Mucosa of rectum (tissue), 2 donors: Measurements from ENCODE around the gene AP1G2.

Experiments
- H3K27ac ChIP-seq, 2 donors: one replicate each; pipeline ENCODE4 v1.7.0; 2013; ENCODE audit warnings: inconsistent platforms in 2 of 2, low read depth in 2 of 2, low read length in 2 of 2
- H3K27me3 ChIP-seq, 2 donors: one replicate each; pipeline ENCODE4 v1.7.0; 2013; ENCODE audit warnings: low read length in 2 of 2; ENCODE audit not compliant: control insufficient read depth in 2 of 2, insufficient read depth in 2 of 2
- H3K36me3 ChIP-seq, 2 donors: one replicate each; pipeline ENCODE4 v1.7.0; 2013; ENCODE audit warnings: low read length in 2 of 2; ENCODE audit not compliant: control insufficient read depth in 2 of 2, insufficient read depth in 2 of 2
- H3K4me1 ChIP-seq, 2 donors: one replicate each; pipeline ENCODE4 v1.7.0; 2013; ENCODE audit warnings: low read length in 2 of 2, mild to moderate bottlenecking in 1 of 2; ENCODE audit not compliant: control insufficient read depth in 2 of 2, insufficient read depth in 2 of 2
- H3K4me3 ChIP-seq, 2 donors: one replicate each; pipeline ENCODE4 v1.7.0; 2013; ENCODE audit warnings: low read length in 2 of 2
- H3K9ac ChIP-seq, 2 donors: one replicate each; pipeline ENCODE4 v1.7.0; 2013; ENCODE audit warnings: low read length in 2 of 2, low read depth in 1 of 2, mild to moderate bottlenecking in 1 of 2
- H3K9me3 ChIP-seq, 2 donors: one replicate each; pipeline ENCODE4 v1.7.0; 2013; ENCODE audit warnings: low read length in 2 of 2; ENCODE audit not compliant: control insufficient read depth in 2 of 2
- donor health status: healthy.
- donor health status: Normal muscosa, but diverticular disease.

Gene AP1G2

DNA sequence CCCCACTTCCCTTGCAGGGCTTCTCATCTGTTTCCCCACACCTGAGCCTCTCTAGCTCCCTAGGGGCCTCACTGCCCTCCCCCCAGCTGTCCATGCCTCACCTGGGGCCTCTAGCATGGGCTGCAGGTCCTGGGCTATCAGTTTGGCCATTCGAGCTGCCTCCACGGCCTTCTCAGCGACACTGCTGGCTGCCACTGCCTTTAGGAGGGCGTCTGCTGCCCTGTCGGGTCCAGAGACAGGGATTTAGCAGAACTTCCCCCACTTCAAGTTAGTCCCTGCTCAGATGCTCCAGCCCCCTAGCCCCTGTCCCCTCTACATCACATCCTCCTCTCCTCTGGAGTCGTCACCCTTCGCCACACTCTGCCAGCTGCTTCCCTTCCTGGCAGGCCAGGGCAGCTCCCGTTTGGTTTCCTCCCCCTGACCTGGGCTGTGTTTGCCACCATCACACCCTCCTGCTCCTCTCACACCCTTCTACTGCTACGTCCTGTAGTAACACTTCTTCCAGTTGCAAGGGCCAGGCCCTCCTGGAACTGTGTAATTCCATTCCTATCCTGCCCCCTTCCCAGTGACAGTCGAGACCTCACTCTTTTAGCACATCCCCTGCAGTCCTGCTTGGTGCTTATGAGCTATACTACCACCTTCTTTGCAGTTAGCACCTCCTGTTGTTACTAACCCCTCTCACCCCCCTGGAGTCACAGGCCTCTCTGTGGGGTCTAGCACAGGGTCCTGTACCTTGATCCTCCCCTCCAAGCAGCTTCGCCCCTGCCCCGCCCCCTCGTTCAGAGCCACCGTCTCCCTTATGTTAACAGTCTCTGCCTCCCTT is 4.3 kb upstream of the AP1G2 start:
- Histone ChIP-seq H3K4me3 (no peak overlapping the region), H3K27ac (no peak overlapping the region), H3K9me3 (no peaks in the 10 kb centered on the region), H3K9ac (no peak overlapping the region), H3K36me3 (no peaks in the 10 kb centered on the region), H3K27me3 (peaks cover 21% of the 10 kb centered on the region in 2 donors), H3K4me1 (peaks cover 8 to 16% of the 10 kb centered on the region in 2 donors)

DNA sequence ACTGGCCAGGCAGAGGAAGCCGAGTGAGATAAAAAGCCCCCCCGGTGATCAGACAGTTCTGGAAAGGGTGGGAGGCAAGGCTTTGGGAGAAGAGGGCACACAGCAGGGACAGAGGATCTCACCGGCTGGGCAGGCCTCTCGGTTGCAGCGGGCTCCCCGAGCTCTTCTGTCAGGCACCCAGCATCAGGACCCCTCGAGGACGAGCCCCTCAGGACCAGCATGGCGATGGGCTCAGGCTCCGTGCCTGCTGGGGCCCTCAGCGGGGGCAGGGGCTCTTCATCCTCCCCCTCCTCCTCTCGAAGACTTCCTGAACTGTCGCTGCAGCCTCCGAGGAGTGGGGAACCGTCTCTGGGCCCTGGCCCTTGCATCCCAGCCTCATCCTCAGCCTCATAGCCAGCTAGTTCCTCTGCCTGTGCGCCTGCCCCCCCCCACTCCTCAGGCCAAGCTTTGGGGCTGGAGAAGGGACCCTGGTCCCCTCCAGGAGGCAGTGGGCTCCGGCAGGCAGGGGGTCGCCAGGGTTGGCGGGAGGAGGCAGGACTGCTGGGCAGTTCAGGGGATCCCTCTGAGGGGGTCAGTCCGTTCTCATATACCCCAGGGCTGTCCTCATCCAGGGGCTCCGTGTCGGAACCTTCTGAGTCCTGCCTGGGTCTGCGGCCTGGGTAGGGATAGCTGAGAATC is 3.4 kb upstream of the AP1G2 start:
- H3K27me3 ChIP-seq: peaks cover 11 to 16% of the 10 kb centered on the region in 2 donors
- peaks cover 15 to 18% of the 10 kb centered on the region in 2 donors for H3K4me1 ChIP-seq
- no peak overlapping the region for H3K4me3 ChIP-seq
- no peak overlapping the region for H3K9ac ChIP-seq
- no peak overlapping the region for H3K27ac ChIP-seq
- H3K36me3 ChIP-seq: peaks cover 0 to 2% of the 10 kb centered on the region in 2 donors
- H3K9me3 ChIP-seq: no peaks in the 10 kb centered on the region

- H3K4me1 ChIP-seq: peaks cover 15 to 18% of the 10 kb centered on the region in 2 donors
- H3K4me3 ChIP-seq: no peak overlapping the region
- no peaks in the 10 kb centered on the region for H3K9me3 ChIP-seq
- H3K36me3 ChIP-seq: peaks cover 6 to 16% of the 10 kb centered on the region in 2 donors
- H3K9ac ChIP-seq: no peak overlapping the region
- H3K27me3 ChIP-seq: peaks cover 3 to 9% of the 10 kb centered on the region in 2 donors
- no peak overlapping the region for H3K27ac ChIP-seq
These were observed 2.0 kb upstream of the AP1G2 start for GRCh38 chr14:23569443-23570151.

DNA sequence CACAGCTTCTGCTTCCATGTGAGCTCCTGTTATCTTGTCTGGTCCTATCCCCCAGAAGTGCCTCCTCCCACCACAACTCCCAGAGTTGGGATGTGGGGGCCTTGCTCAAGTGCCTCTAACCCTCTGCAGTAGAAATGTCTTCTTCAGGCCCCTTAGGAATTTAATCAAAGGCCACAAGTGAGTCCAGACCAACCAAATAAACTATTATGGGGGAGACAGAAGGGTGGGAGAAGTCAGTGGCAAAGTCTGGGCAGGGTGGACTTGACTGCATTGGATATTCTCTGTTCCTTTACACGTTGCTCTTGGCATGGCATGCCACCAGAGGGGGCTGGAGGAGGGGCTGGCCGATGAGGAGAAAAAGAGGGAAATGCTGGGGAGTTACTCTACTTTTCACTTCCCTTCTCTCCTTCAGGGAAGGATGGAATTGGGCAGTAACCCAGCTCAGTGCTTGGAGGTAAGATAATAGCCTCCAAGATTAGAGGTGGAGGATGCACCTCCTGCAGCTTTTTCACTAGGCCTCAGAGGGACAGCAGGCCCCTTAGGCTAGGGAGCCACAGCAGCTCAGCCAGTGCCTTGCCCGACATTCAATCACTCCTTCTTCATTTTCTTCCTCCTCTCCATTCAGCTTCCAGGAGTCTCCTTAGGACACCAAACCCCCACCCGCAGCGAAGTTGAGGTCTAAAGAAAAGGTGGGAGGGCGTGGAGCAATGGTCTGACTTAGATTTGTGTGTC is 1.2 kb upstream of the AP1G2 start:
- Histone ChIP-seq H3K36me3 (peaks cover 11 to 23% of the 10 kb centered on the region in 2 donors), H3K27me3 (peaks cover 3 to 8% of the 10 kb centered on the region in 2 donors)

DNA sequence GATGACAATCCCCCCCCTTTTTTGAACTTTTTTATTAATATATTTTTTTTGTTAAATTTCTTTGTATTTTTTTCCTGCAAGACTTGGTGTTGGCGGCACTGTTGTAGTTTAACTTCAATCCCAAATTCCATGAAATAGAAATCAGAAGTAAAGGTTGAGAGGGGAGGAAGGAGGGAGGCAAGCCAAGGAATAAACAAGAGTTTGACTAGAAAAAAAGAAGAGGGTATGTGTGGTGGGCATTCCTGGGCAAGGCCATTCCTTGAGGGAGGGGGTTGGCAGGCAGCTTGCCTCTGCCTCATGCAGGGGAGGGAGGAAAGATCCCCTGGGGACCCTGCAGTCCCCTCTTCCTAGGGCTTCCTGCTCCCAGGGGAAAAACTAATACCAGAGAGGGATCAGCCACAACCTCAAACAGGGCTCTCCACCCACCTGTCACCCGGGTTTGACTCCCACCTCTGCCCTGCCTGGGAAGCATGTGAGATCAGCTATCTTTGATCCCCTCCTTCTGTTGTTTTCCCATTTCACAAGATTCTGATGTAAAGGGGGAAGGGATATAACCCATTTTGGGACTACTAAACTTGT is 519 bp upstream of the AP1G2 start:
- Histone ChIP-seq H3K36me3 (peaks cover 17 to 30% of the 10 kb centered on the region in 2 donors), H3K9ac (peak overlapping the region; percentile 81 to 84), H3K4me1 (peaks cover 15 to 18% of the 10 kb centered on the region in 2 donors), H3K27me3 (peaks cover 0 to 8% of the 10 kb centered on the region in 2 donors), H3K4me3 (peak overlapping the region; percentile 87 to 94), H3K27ac (peak overlapping the region; percentile 82 to 88), H3K9me3 (no peaks in the 10 kb centered on the region)

More for the DNA sequence above, 1.2 kb upstream of the AP1G2 start:
- Histone ChIP-seq H3K4me1 (peaks cover 15 to 18% of the 10 kb centered on the region in 2 donors), H3K4me3 (no peak overlapping the region), H3K27ac (no peak overlapping the region), H3K9me3 (no peaks in the 10 kb centered on the region), H3K9ac (peak overlapping the region in 1 of 2 donors; percentile 81)

DNA sequence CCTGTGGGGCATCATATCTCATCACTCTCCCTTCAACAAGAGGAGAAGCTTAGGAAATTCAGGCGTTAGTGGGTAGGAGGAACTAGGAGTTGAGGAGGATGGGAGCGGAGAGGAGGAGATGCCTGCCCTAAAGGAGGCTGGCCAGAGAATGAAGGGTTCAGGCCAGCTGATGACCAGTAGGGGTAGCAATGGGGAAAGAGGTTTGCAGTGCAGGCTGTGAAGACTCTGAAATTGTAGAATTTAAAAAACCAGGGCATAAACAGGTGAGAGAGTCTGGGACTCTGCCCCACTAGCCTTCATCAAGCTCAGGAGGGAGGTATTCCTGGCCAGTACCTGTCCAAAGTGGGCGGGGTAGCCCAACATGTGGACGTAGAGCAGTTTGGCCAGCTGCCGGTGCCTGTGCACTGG is 809 bp downstream of the AP1G2 start:
- peak overlapping the region; percentile 81 to 84 for H3K9ac ChIP-seq
- peak overlapping the region; percentile 82 to 88 for H3K27ac ChIP-seq
- H3K27me3 ChIP-seq: no peaks in the 10 kb centered on the region
- H3K36me3 ChIP-seq: peaks cover 24 to 41% of the 10 kb centered on the region in 2 donors
- H3K4me3 ChIP-seq: peak overlapping the region; percentile 87 to 94
- peaks cover 15 to 16% of the 10 kb centered on the region in 2 donors for H3K4me1 ChIP-seq
- no peaks in the 10 kb centered on the region for H3K9me3 ChIP-seq

- peaks cover 12 to 15% of the 10 kb centered on the region in 2 donors for H3K4me1 ChIP-seq
- no peak overlapping the region for H3K27ac ChIP-seq
- no peaks in the 10 kb centered on the region for H3K9me3 ChIP-seq
- peak overlapping the region; percentile 87 to 94 for H3K4me3 ChIP-seq
- peaks cover 27 to 46% of the 10 kb centered on the region in 2 donors for H3K36me3 ChIP-seq
- peak overlapping the region; percentile 81 to 84 for H3K9ac ChIP-seq
- no peaks in the 10 kb centered on the region for H3K27me3 ChIP-seq
These were observed 1.3 kb downstream of the AP1G2 start for GRCh38 chr14:23566112-23566777.

DNA sequence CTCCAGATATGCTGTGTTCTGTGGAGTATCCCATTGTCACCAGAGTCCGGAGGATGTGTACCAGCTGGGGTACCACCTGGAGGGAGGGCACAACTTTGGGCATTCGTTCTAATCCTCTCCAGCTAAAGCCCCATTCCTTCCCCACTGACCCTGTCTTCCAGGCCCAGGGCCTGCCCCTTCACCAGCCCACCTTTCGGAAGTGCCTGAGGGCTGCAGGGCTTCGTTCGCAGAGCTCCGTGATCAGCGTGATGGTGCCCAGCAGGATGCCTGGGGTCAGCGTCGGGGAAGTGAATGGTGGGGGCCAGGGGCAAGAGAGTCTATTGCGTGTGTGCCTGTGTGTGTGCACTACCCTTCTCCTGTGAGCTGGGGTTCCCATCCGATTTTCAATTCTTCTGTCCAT is 2.0 kb downstream of the AP1G2 start:
- no peak overlapping the region for H3K9ac ChIP-seq
- peaks cover 32 to 50% of the 10 kb centered on the region in 2 donors for H3K36me3 ChIP-seq

GRCh38 chr14:23564876-23565275 is 2.7 kb downstream of the AP1G2 start:
- H3K9ac ChIP-seq: no peak overlapping the region
- peaks cover 39 to 55% of the 10 kb centered on the region in 2 donors for H3K36me3 ChIP-seq
- no peaks in the 10 kb centered on the region for H3K27me3 ChIP-seq
- no peak overlapping the region for H3K27ac ChIP-seq
- no peaks in the 10 kb centered on the region for H3K9me3 ChIP-seq
- no peak overlapping the region for H3K4me3 ChIP-seq
- peaks cover 12 to 15% of the 10 kb centered on the region in 2 donors for H3K4me1 ChIP-seq

More for the DNA sequence above, 2.0 kb downstream of the AP1G2 start:
- Histone ChIP-seq H3K27ac (no peak overlapping the region), H3K27me3 (no peaks in the 10 kb centered on the region), H3K4me1 (peaks cover 12 to 15% of the 10 kb centered on the region in 2 donors), H3K9me3 (no peaks in the 10 kb centered on the region), H3K4me3 (no peak overlapping the region)
